OCI-LY3 (cell line): ENCODE results near the gene TNFAIP2.

Source experiments
- CTCF ChIP-seq: fragments of 200-600, 300-600 bp; sonication (generic); IDR thresholded peaks from 2 replicates; pipeline ENCODE4 v1.5.1; 2014; ENCODE audit warnings: antibody characterized with exemption, low read length, low read depth
- EZH2phosphoT487 ChIP-seq: fragments of 200-600 bp; shearing (Covaris generic); IDR thresholded peaks from 2 replicates; pipeline ENCODE4 v1.6.1; 2018; ENCODE audit warnings: antibody characterized with exemption, mixed run types, low read depth

GRCh38 chr14:103087343-103087835 is 35.9 kb upstream of the TNFAIP2 start:
- no peak for TF ChIP-seq CTCF
- no peak for TF ChIP-seq EZH2phosphoT487
